Uterus (tissue), 4 donors: ENCODE results near the gene PARP1. TPM values are rescaled to one million over a fixed set of nuclear protein-coding genes. Genes with fewer than 3 reads are reported as not detected.
A peak's percentile ranks its signal among the peaks of the same experiment; 100 is the strongest.

Experiments
- DNase-seq, 2 donors: peaks; one replicate each; pipeline ENCODE4 v3.0.0-alpha.2; 2019 to 2020
- H3K27ac ChIP-seq, 2 donors: fragments of 200-600 bp; sonication (generic); 1 replicate in 1 of 2; 2 replicates in 1 of 2; pipeline ENCODE4 v1.5.1; 2016 to 2018
- H3K27me3 ChIP-seq, 2 donors: fragments of 200-600 bp; sonication (generic); one replicate each; pipeline ENCODE4 v1.5.1; 2018 to 2019; ENCODE audit warnings: control low read depth in 1 of 2
- H3K36me3 ChIP-seq, 2 donors: fragments of 200-600 bp; sonication (generic); one replicate each; pipeline ENCODE4 v1.5.1; 2019; ENCODE audit warnings: control low read depth in 1 of 2
- H3K4me1 ChIP-seq, 2 donors: fragments of 200-600 bp; sonication (generic); one replicate each; pipeline ENCODE4 v1.5.1; 2018 to 2019; ENCODE audit warnings: control low read depth in 1 of 2
- H3K4me3 ChIP-seq, 2 donors: fragments of 200-600 bp; sonication (generic); 1 replicate in 1 of 2; 2 replicates in 1 of 2; pipeline ENCODE4 v1.5.1; 2018 to 2019; ENCODE audit warnings: mild to moderate bottlenecking in 1 of 2
- H3K9me3 ChIP-seq, 2 donors: fragments of 200-600 bp; sonication (generic); one replicate each; pipeline ENCODE4 v1.5.1; 2019; ENCODE audit warnings: control low read depth in 1 of 2
- CTCF ChIP-seq, 4 experiments: fragments of 200-600 bp in 2 of 4; fragments of 450-650 bp in 2 of 4; sonication (generic) in 2 of 4; IDR thresholded peaks; one replicate each; pipeline ENCODE4 v1.5.1; 2016 to 2019; ENCODE audit warnings: antibody characterized with exemption in 4 of 4, mild to moderate bottlenecking in 2 of 4, moderate library complexity in 1 of 4
- POLR2A ChIP-seq, 2 donors: fragments of 450-650 bp; IDR thresholded peaks; one replicate each; pipeline ENCODE4 v1.6.1; 2016; ENCODE audit warnings: antibody characterized with exemption in 2 of 2, mild to moderate bottlenecking in 1 of 2, moderate library complexity in 1 of 2
- intact Hi-C: fragments of 100-400 bp; cut with DNase I; formaldehyde crosslinking; loops from one replicate; pipeline ENCODE4 v1.15.1; 2023; ENCODE audit warnings: low total_unique reads
- total RNA-seq, 4 donors: library from RNA; depleted of rRNA in 3 of 4; stranded (reverse); fragments of >200 nt in 3 of 4; gene quantifications; one replicate each; pipeline versions ENCODE4 v1.1.0 to v1.2.4, GENCODE V29; 2014 to 2023
- donor health status: DM: yes; HTN: yes; CAD: no.

Gene PARP1
- total RNA-seq, 4 donors from 2014 or later, result 17.1 to 147 (median 33.8) TPM

- Histone ChIP-seq H3K36me3 (no peaks in the 10 kb centered on the region), H3K27ac (no peak overlapping the region), H3K27me3 (no peaks in the 10 kb centered on the region), H3K4me1 (peaks cover 0 to 5% of the 10 kb centered on the region in 2 donors), H3K4me3 (no peak overlapping the region), H3K9me3 (no peaks in the 10 kb centered on the region)
- TF ChIP-seq POLR2A (IDR thresholded peaks at IDR 0.05) (no peak), CTCF (IDR thresholded peaks at IDR 0.05) (no peak)
- DNase-seq, result no peak
- intact Hi-C loops, result no loop called here
These were observed 3.7 kb upstream of the PARP1 start for GRCh38 chr1:226411619-226412018.

GRCh38 chr1:226410958-226411357 is 3.1 kb upstream of the PARP1 start:
- intact Hi-C loops, result no loop called here
- H3K27ac ChIP-seq, result no peak overlapping the region
- no peak for DNase-seq

DNA sequence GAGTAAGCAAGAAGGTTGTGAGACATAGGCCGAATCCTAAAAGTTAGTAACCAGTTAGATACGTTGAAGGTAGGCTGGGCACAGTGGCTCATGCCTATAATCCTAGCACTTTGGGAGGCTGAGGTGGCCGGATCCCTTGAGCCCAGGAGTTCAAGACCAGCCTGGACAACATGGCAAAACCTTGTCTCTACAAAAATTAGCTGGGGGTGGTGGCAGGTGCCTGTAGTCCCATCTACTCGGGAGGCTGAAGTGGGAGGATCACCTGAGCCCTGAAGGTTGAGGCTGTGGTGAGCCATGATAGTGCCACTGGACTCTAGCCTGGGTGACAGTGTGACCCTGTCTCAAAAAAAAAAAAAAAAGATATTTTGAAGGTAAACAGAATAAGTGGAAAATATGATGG is 1.5 kb upstream of the PARP1 start:
- intact Hi-C loops, result no loop called here
- no peak for DNase-seq
- Histone ChIP-seq H3K9me3 (no peaks in the 10 kb centered on the region), H3K36me3 (no peaks in the 10 kb centered on the region), H3K27ac (no peak overlapping the region), H3K27me3 (no peaks in the 10 kb centered on the region), H3K4me1 (peaks cover 14 to 19% of the 10 kb centered on the region in 2 donors), H3K4me3 (no peak overlapping the region)
- no peak for TF ChIP-seq POLR2A (IDR thresholded peaks at IDR 0.05)
- TF ChIP-seq CTCF (IDR thresholded peaks at IDR 0.05), result no peak

More at GRCh38 chr1:226410958-226411357, 3.1 kb upstream of the PARP1 start:
- Histone ChIP-seq H3K4me1 (peaks cover 1 to 9% of the 10 kb centered on the region in 2 donors), H3K27me3 (no peaks in the 10 kb centered on the region), H3K9me3 (no peaks in the 10 kb centered on the region), H3K4me3 (no peak overlapping the region), H3K36me3 (no peaks in the 10 kb centered on the region)
- TF ChIP-seq CTCF (IDR thresholded peaks at IDR 0.05) (no peak), POLR2A (IDR thresholded peaks at IDR 0.05) (no peak)

DNA sequence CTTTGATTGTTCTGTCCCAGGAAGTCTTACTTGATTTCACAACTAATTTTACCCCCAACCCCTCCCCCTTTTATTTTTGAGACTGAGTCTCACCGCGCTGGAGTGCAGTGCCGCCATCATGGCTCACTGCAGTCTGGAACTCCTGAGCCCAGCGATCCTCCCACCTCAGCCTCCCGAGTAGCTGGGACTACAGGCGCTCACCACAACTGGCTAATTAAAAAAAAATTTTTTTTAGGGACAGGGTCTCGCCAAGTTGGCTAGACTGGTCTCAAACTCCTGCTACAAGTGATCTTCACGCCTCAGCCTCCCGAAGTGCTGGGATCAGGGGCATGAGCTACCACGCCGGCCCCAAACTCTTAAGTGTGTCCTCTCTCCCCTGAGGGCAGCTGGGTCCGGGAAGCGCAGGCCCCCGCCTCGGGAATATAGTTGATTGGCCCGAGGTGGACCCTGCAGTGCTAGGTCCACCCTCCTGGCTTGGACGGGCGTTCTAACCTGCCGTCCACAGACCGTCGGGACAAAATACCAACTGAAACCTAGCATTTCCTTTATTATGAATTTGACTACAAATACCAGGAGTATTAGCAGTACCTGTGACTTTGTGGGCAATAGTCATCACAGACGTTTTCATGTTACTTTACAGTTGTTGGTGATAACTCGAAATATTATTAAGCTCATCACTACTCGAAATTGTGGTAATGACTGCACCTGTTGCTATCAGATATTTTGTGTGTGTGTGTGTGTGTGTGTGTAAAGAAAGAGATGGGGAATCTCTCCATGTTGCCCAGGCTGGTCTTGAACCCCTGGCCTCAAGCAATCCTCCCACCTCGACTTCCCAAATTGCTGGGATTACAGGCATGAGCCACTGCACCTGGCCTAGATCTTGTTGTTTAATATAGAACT is 642 bp upstream of the PARP1 start:
- peak overlapping the region; percentile 53 to 92 for H3K4me3 ChIP-seq
- DNase-seq, result peak in 1 of 2 donors; percentile 27
- peaks cover 14 to 19% of the 10 kb centered on the region in 2 donors for H3K4me1 ChIP-seq
- H3K9me3 ChIP-seq, result no peaks in the 10 kb centered on the region
- intact Hi-C loops, result no loop called here
- no peaks in the 10 kb centered on the region for H3K36me3 ChIP-seq
- TF ChIP-seq POLR2A (IDR thresholded peaks at IDR 0.05) (peak in 1 of 2 donors; percentile 4), CTCF (IDR thresholded peaks at IDR 0.05) (no peak)
- H3K27me3 ChIP-seq, result no peaks in the 10 kb centered on the region
- H3K27ac ChIP-seq, result peak overlapping the region; percentile 65 to 77

DNA sequence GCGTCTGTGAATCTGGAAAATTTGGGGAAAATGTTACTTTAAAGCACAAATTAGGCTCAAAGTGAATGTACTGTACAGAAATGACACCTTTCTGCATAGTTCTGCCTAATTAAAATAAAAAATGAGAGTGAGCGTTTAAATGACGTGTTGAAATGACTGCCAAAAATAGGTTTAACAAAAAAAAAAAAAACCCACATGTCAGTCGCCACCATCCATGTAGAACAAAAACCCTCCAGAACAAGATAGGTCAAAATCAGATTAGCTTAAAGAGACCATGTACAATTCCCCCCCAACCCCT is 745 bp downstream of the PARP1 start:
- H3K4me3 ChIP-seq, result peak overlapping the region; percentile 53 to 92
- peak overlapping the region; percentile 65 to 77 for H3K27ac ChIP-seq
- no peaks in the 10 kb centered on the region for H3K9me3 ChIP-seq
- H3K4me1 ChIP-seq, result peaks cover 14 to 19% of the 10 kb centered on the region in 2 donors
- H3K36me3 ChIP-seq, result no peaks in the 10 kb centered on the region
- no peak for DNase-seq
- intact Hi-C loops, result no loop called here
- no peaks in the 10 kb centered on the region for H3K27me3 ChIP-seq
- no peak for TF ChIP-seq CTCF (IDR thresholded peaks at IDR 0.05)
- no peak for TF ChIP-seq POLR2A (IDR thresholded peaks at IDR 0.05)
